GM13977 (cell line): ENCODE data around the gene IL5RA.

Experiments used
- DNase-seq: peaks from one replicate; pipeline ENCODE4 v3.0.0; 2012; ENCODE audit warnings: low spot score
- in situ Hi-C: fragments of 300-500 bp; cut with MboI; formaldehyde crosslinking; loops from one replicate; pipeline ENCODE4 v1.12.0; 2022; ENCODE audit warnings: low sequenced_read_pairs, low pct_unique_long_range_greater_than_20kb, mixed read lengths, inconsistent platforms; ENCODE audit not compliant: unreplicated experiment
- TF ChIP-seq, protein P1 (sequence below): IDR thresholded peaks from 2 replicates; pipeline ENCODE4 v1.5.1; 2012; ENCODE audit warnings: mild to moderate bottlenecking, control low read depth; ENCODE audit not compliant: insufficient read depth; ENCODE audit errors: extremely low read depth, missing control alignments

Gene IL5RA

DNA sequence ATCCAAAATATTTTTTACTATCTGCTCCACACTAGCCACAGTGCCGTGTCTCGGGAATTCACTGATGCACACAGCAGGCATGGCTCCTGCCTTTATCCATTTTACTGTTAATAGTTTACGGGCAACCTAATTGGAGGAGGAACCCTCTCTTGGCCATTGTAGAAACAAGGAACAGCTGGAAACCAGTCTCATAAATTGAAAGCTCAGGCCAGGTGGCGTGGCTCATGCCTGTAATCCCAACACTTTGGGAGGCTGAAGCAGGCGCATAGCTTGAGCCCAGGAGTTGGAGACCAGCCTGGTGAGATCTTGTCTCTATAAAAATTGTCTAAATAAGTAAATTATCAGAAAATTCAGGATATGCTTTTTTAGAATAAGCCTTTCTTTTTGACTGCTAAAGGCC is 39.0 kb downstream of the IL5RA start:
- TF ChIP-seq, protein P1, sequence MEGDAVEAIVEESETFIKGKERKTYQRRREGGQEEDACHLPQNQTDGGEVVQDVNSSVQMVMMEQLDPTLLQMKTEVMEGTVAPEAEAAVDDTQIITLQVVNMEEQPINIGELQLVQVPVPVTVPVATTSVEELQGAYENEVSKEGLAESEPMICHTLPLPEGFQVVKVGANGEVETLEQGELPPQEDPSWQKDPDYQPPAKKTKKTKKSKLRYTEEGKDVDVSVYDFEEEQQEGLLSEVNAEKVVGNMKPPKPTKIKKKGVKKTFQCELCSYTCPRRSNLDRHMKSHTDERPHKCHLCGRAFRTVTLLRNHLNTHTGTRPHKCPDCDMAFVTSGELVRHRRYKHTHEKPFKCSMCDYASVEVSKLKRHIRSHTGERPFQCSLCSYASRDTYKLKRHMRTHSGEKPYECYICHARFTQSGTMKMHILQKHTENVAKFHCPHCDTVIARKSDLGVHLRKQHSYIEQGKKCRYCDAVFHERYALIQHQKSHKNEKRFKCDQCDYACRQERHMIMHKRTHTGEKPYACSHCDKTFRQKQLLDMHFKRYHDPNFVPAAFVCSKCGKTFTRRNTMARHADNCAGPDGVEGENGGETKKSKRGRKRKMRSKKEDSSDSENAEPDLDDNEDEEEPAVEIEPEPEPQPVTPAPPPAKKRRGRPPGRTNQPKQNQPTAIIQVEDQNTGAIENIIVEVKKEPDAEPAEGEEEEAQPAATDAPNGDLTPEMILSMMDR: no peak
- no peak for DNase-seq
- in situ Hi-C loops: no loop called here

DNA sequence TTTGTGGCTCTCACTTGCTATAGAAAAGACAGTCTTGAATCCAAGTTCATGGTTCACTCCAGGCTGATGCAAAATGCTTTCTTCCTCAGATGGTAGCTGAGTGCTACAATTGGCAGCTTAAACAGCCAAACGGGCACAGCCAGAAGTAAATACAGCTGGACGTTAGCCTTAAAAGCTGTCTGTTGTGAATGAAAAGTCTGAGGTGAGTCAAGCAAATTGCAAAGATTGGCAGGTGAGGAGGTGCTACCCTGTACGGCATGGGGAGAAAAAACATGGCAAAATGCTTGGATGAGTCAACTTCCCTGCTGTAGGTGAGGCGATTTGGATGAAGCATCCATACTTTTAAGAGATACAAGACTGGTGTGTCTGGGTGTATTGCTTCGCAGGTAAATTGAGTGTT is 40.5 kb downstream of the IL5RA start:
- no peak for DNase-seq
- TF ChIP-seq, protein P1: no peak
- in situ Hi-C loops: no loop called here

DNA sequence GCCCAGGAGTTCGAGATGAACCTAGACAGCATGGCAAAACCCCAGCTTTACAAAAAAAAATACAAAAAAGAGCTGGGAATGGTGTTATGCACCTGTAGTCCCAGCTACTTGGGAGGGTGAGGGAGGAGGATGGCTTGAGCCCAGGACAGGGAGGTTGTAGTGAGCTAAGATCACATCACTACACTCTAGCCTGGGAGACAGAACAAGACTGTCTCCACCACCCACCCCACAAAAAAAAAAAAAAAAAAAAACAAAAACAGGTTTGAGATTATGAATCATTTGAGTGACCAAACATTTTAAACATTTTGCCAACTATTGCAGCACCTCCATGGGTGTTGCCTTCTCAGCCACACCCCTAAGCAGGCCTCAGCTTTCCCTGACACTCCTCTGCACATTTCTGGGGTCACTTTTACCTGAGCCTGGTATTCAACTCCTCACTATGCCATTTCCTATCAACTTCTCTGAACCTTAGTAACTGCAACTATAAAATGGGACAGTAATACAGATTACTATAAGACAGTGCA is 41.8 kb downstream of the IL5RA start:
- no peak for DNase-seq
- in situ Hi-C loops: no loop called here
- TF ChIP-seq, protein P1: no peak

GRCh38 chr3:3066910-3067309 is 43.3 kb downstream of the IL5RA start:
- in situ Hi-C loops: no loop called here
- TF ChIP-seq, protein P1: no peak

GRCh38 chr3:3066378-3066777 is 43.8 kb downstream of the IL5RA start:
- TF ChIP-seq, protein P1: no peak
- in situ Hi-C loops: no loop called here
- no peak for DNase-seq

More at GRCh38 chr3:3066910-3067309, 43.3 kb downstream of the IL5RA start:
- DNase-seq: no peak

- DNase-seq: no peak
- in situ Hi-C loops: no loop called here
- TF ChIP-seq, protein P1: no peak
Measured at GRCh38 chr3:3065876-3066275, 44.3 kb downstream of the IL5RA start.

DNA sequence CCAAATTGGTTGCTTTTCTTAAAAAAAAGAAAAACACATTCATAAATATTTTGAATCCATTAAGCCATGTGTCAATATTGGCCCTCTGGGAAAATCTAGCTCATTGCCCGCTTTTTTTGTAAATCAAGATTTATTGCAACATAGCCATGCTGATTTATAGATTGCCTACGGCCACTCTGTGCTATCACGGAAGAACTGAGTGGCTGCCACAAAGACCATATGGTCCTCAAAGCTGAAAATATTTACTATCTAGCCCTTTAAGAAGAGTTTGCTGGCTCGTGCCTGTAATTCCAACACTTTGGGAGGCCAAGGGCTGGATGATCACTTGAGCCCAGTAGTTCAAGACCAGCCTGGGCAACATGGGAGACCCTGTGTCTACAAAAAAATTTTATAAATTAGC is 45.9 kb downstream of the IL5RA start:
- DNase-seq: no peak
- in situ Hi-C loops: no loop called here
- TF ChIP-seq, protein P1: no peak
